ENCODE results near the gene SAPCD2.

The SAPCD2 gene

GRCh38 chr9:137012694-137013570 lies 57.4 kb downstream of the SAPCD2 start:
- Histone ChIP-seq H3K27me3 (ENCODE audit: insufficient read depth, low read length) (no peaks in the 10 kb centered on the region), H3K4me1 (ENCODE audit: control insufficient read depth, insufficient read depth, low read length, unreplicated experiment) (no peaks in the 10 kb centered on the region), H2AFZ (ENCODE audit: low read length, unreplicated experiment) (no peak overlapping the region), H3K27ac (ENCODE audit: low read depth, low read length) (no peak overlapping the region), H3K4me3 (ENCODE audit: low read depth, low read length) (no peak overlapping the region), H3K36me3 (ENCODE audit: insufficient read depth, low read length) (peaks cover 41% of the 10 kb centered on the region; the same call in 1 of the 2 replicates), H3K79me2 (ENCODE audit: control insufficient read depth, insufficient read depth, low read length, unreplicated experiment) (no peaks in the 10 kb centered on the region)
